ENCODE measurements around the gene MTR. TPM values are rescaled to one million over a fixed set of nuclear protein-coding genes. Genes with fewer than 3 reads are reported as not detected.

The MTR gene
- total and polyA plus RNA-seq, 4 donors: 2.5 to 19.0 (median 8.6) TPM

DNA sequence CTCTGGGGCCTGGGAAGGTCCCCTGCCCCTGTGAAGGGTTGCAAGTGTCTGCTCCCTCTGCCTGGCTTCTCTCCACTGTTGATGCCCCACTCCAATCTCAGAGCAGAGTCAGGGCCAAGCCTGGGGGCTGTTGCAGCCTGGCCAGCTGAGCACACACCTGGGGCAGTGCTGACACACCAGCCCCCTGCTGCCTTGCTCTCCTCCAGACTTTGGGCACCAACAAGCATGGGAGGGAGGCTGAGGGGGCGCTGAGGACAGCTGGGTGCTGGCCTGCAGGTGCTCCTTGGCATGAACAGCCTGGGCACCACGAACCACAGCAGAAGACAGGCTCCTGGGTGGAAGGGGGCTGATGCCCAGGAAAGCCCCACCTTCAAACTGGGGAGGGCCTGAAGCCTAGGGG is 9.6 kb upstream of the MTR start:
- no peak for DNase-seq (ENCODE audit: low spot score)
- WGBS: 71% methylated on average over 2 of the region's 2 CpGs
- Histone ChIP-seq H3K27me3 (ENCODE audit: control insufficient read depth in 4 of 4, insufficient read depth in 4 of 4, low read length in 3 of 4) (no peaks in the 10 kb centered on the region), H3K4me3 (ENCODE audit: low read depth in 1 of 3, low read length in 3 of 3) (no peak overlapping the region), H3K36me3 (ENCODE audit: control insufficient read depth in 4 of 4, insufficient read depth in 3 of 4, low read depth in 1 of 4, low read length in 3 of 4) (no peaks in the 10 kb centered on the region), H3K9ac (ENCODE audit: low read depth in 1 of 2, low read length in 2 of 2) (no peak overlapping the region), H3K4me1 (ENCODE audit: control insufficient read depth in 4 of 4, insufficient read depth in 4 of 4, low read length in 3 of 4) (no peaks in the 10 kb centered on the region), H3K9me3 (ENCODE audit: control insufficient read depth in 4 of 4, low read length in 3 of 4) (no peaks in the 10 kb centered on the region), H3K27ac (ENCODE audit: low read depth in 1 of 2, low read length in 2 of 2) (no peak overlapping the region)
- TF ChIP-seq HNF4A (conservative IDR thresholded peaks at IDR 0.05) (no peak), EGR1 (IDR thresholded peaks at IDR 0.05; ENCODE audit: low read depth in 2 of 2) (no peak), RXRA (IDR thresholded peaks at IDR 0.05) (no peak), GABPA (IDR thresholded peaks at IDR 0.05 in 1 of 2, conservative IDR thresholded peaks at IDR 0.05 in 1 of 2) (no peak), FOXA1 (IDR thresholded peaks at IDR 0.05) (no peak), TAF1 (conservative IDR thresholded peaks at IDR 0.05) (no peak), SP1 (IDR thresholded peaks at IDR 0.05) (no peak), FOXA2 (IDR thresholded peaks at IDR 0.05) (no peak), NR2F2 (IDR thresholded peaks at IDR 0.05) (no peak), JUND (IDR thresholded peaks at IDR 0.05) (no peak), YY1 (IDR thresholded peaks at IDR 0.05) (no peak)
- TF ChIP-seq, protein P1, sequence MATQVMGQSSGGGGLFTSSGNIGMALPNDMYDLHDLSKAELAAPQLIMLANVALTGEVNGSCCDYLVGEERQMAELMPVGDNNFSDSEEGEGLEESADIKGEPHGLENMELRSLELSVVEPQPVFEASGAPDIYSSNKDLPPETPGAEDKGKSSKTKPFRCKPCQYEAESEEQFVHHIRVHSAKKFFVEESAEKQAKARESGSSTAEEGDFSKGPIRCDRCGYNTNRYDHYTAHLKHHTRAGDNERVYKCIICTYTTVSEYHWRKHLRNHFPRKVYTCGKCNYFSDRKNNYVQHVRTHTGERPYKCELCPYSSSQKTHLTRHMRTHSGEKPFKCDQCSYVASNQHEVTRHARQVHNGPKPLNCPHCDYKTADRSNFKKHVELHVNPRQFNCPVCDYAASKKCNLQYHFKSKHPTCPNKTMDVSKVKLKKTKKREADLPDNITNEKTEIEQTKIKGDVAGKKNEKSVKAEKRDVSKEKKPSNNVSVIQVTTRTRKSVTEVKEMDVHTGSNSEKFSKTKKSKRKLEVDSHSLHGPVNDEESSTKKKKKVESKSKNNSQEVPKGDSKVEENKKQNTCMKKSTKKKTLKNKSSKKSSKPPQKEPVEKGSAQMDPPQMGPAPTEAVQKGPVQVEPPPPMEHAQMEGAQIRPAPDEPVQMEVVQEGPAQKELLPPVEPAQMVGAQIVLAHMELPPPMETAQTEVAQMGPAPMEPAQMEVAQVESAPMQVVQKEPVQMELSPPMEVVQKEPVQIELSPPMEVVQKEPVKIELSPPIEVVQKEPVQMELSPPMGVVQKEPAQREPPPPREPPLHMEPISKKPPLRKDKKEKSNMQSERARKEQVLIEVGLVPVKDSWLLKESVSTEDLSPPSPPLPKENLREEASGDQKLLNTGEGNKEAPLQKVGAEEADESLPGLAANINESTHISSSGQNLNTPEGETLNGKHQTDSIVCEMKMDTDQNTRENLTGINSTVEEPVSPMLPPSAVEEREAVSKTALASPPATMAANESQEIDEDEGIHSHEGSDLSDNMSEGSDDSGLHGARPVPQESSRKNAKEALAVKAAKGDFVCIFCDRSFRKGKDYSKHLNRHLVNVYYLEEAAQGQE (IDR thresholded peaks at IDR 0.05): no peak
- TF ChIP-seq, protein P2, sequence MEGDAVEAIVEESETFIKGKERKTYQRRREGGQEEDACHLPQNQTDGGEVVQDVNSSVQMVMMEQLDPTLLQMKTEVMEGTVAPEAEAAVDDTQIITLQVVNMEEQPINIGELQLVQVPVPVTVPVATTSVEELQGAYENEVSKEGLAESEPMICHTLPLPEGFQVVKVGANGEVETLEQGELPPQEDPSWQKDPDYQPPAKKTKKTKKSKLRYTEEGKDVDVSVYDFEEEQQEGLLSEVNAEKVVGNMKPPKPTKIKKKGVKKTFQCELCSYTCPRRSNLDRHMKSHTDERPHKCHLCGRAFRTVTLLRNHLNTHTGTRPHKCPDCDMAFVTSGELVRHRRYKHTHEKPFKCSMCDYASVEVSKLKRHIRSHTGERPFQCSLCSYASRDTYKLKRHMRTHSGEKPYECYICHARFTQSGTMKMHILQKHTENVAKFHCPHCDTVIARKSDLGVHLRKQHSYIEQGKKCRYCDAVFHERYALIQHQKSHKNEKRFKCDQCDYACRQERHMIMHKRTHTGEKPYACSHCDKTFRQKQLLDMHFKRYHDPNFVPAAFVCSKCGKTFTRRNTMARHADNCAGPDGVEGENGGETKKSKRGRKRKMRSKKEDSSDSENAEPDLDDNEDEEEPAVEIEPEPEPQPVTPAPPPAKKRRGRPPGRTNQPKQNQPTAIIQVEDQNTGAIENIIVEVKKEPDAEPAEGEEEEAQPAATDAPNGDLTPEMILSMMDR (IDR thresholded peaks at IDR 0.05; ENCODE audit: low read depth, low read length, missing input control): no peak
- TF ChIP-seq, protein P3, sequence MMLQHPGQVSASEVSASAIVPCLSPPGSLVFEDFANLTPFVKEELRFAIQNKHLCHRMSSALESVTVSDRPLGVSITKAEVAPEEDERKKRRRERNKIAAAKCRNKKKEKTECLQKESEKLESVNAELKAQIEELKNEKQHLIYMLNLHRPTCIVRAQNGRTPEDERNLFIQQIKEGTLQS (IDR thresholded peaks at IDR 0.05): no peak
- TF ChIP-seq, protein P4, sequence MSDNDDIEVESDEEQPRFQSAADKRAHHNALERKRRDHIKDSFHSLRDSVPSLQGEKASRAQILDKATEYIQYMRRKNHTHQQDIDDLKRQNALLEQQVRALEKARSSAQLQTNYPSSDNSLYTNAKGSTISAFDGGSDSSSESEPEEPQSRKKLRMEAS (IDR thresholded peaks at IDR 0.05): no peak

DNA sequence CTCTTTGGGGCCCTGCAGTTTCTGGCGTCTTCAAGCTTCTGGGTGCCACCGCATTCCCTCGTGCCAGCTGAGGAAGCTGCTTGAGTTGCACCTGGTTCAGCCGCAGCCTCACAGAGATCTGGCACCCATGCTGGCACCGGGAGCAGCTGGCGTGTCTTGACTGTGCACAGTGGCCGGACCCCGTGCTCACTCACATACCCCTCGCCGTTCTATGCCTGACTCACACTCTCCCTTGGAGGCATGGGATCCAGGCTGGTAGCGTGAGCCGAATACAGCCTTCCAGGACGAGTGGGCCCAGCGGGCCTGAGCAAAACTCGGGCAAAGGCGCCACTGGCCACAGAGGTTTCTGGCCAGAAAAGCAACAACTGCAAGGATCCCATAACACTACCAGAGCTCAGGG is 8.6 kb upstream of the MTR start:
- H3K9me3 ChIP-seq (ENCODE audit: control insufficient read depth in 4 of 4, low read length in 3 of 4): no peaks in the 10 kb centered on the region
- no peak for DNase-seq (ENCODE audit: low spot score)
- TF ChIP-seq TAF1 (conservative IDR thresholded peaks at IDR 0.05): no peak
- TF ChIP-seq EGR1 (IDR thresholded peaks at IDR 0.05; ENCODE audit: low read depth in 2 of 2): no peak
- TF ChIP-seq GABPA (IDR thresholded peaks at IDR 0.05 in 1 of 2, conservative IDR thresholded peaks at IDR 0.05 in 1 of 2): no peak
- TF ChIP-seq JUND (IDR thresholded peaks at IDR 0.05): no peak
- no peaks in the 10 kb centered on the region for H3K36me3 ChIP-seq (ENCODE audit: control insufficient read depth in 4 of 4, insufficient read depth in 3 of 4, low read depth in 1 of 4, low read length in 3 of 4)
- no peak overlapping the region for H3K27ac ChIP-seq (ENCODE audit: low read depth in 1 of 2, low read length in 2 of 2)
- no peaks in the 10 kb centered on the region for H3K4me1 ChIP-seq (ENCODE audit: control insufficient read depth in 4 of 4, insufficient read depth in 4 of 4, low read length in 3 of 4)
- WGBS: 96% methylated on average over 16 of the region's 16 CpGs
- no peak overlapping the region for H3K4me3 ChIP-seq (ENCODE audit: low read depth in 1 of 3, low read length in 3 of 3)
- H3K27me3 ChIP-seq (ENCODE audit: control insufficient read depth in 4 of 4, insufficient read depth in 4 of 4, low read length in 3 of 4): no peaks in the 10 kb centered on the region
- no peak overlapping the region for H3K9ac ChIP-seq (ENCODE audit: low read depth in 1 of 2, low read length in 2 of 2)
